COLO829 (cell line): ENCODE measurements around the gene NDUFAF8.

Experiments
- DNase-seq: peaks from one replicate; pipeline ENCODE4 v3.0.0; 2012; ENCODE audit warnings: low spot score

NDUFAF8 gene

GRCh38 chr17:81253358-81254131 is 14.4 kb downstream of the NDUFAF8 start:
- peak; percentile 40 for DNase-seq

GRCh38 chr17:81254955-81255717 is 16.0 kb downstream of the NDUFAF8 start:
- no peak for DNase-seq

- DNase-seq: no peak
Measured at GRCh38 chr17:81256616-81257015, 17.5 kb downstream of the NDUFAF8 start.

DNA sequence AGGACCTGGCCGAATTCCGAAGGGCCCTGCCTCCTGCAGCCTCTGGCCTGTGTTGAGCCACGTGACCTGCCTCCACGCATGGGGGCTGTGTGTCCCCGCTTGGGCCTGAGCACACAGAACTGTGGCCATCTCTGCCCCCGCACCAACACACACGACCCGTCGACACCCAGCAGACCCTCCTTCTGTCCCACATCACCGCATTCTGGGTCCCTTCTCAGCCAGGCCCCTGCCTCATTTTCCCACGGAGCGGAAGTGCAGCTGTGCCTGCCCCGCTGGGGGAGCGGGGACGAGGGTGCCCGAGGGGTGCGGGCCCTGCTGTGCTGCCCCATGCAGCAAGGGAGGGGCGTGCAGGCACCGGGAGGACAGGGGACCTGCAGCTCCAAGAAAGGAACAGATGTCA is 18.4 kb downstream of the NDUFAF8 start:
- DNase-seq: no peak

- no peak for DNase-seq
Measured at GRCh38 chr17:81258292-81258691, 19.2 kb downstream of the NDUFAF8 start.

DNA sequence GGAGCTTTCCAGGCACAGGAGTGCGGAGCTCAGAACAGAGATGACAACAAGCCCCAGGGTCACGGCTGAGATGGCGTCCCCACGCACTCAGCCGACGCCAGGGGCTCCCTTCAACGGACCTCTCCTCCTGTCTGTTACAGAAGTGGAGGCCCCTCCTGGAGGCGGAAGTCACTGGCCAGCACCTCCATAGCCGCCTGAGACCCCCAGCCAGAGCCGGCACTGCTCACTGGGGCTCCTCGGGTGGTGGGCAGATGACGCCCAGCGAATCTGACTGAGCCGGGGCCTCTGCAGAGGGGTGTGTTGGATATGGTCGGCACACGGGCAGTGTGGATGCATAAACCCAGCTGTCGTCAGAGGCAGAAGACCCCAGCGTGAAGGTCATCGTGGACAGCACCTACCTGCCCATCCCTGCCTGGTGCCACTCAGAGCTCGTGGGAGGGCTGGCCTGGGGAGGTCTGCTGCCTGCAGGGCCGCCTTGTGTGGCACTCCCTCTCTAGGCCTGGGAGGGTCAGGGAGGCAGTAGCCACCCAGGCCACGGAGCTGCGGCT is 20.0 kb downstream of the NDUFAF8 start:
- no peak for DNase-seq

DNA sequence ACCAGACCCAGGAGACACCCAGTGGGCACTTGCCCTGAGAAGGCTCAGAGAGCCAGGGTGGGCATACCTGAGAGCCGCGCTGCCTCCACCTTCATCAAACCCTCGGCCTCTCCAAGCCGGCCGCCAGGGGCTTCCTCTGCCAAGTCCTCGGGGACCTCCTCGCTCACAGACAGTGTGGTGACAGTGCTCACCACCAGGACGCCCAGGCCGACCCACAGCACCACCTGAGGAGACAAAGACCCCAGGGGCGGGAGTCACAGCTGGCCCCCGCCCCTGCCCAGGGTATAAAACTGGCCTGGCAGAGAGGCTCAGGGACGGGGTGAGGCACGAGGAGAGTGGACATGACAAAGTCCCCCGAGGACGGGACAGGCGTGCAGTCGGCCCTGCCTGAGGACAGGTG is 21.1 kb downstream of the NDUFAF8 start:
- no peak for DNase-seq

DNA sequence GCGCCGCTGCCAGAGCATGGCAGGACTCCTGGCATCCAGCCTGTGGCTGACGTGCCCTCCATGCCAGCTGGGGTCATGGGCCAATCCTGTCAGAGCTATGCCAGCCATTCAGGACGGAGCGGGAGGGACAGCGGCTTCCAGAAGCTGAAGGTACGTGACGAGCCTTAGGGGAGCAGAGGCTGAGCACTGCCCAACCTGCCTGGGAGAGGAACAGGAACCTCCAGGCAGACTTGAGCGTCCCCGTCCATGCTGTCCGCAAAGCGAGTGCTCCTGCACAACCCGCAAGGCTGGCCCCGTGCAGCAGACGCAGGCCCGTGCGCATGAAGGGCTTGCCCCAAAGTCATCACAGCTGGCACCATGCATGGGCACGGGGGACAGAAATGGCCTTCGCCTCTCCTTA is 21.5 kb downstream of the NDUFAF8 start:
- DNase-seq: no peak

GRCh38 chr17:81261096-81261495 is 22.0 kb downstream of the NDUFAF8 start:
- no peak for DNase-seq

GRCh38 chr17:81261582-81262336 is 22.6 kb downstream of the NDUFAF8 start:
- DNase-seq: no peak

DNA sequence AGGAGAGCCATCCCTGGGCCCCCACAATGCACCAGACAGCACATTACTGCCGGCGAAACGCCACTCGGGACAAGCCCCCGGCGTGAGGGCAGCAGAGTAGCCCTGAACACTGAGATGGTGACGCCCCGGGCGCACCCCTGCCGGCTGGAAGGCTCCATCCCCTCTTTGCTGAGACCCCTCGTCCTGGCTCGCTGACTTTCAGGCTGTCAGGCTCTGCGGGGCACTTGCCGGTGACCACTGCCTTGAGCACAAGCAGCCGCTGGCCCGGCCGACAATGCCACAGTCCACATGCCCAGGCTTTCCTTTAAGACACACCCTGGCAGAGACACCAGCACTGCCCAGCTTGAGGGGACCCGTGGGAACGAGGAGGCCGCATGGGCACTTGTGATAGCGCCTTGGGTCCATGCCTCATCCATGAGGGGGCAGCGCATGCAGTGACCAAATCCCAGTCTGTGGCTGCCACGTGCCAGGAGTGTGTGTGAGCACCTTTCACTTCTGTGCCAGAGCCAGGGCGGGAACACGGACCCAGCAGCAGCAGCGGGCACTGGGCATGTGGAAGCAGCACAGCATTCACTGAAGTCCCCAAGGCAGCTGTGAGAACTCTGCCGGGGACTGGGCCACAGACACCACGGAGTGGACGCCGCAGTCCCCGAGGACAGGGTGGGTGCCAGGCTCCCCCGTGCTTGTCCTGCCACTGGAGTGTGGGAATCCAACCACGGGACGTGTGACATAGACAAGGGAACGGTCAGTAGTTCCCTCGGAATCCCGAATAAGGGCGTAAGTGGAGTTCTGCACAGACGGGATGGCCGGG is 24.5 kb downstream of the NDUFAF8 start:
- DNase-seq: no peak

GRCh38 chr17:81264640-81265039 is 25.5 kb downstream of the NDUFAF8 start:
- DNase-seq: no peak

GRCh38 chr17:81265576-81265975 is 26.5 kb downstream of the NDUFAF8 start:
- no peak for DNase-seq

DNA sequence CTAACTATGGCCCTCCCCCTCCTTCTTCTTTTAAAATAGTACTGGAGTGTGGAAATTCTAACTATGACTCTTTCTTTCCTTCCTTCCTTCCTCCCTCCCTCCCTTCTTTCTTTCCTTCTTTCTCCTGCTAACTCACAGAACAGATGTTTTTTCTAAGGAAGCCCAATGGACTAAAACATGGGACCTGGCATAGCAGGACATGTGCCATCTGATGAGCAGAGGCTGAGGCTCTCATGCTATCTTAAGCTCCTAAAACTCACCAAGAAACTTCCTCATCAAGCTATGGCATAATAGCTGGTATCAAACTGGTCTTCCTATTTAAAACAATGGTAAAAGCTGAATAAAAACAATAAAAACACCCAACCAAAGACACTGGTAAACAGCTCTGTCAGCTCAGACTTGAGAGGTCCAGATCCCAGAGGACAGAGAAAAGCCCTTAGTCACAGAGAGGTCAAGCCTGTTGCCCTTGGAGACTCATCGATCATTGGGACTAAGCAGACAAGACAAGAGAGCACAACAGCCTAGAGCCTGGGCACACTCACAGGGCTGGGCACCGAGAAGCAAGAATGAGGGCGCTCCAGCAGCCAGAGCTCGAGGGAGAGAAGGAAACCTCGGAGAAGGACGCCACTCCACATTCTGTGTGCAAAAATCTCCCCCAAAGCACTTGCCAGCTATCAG is 28.4 kb downstream of the NDUFAF8 start:
- DNase-seq: no peak

DNA sequence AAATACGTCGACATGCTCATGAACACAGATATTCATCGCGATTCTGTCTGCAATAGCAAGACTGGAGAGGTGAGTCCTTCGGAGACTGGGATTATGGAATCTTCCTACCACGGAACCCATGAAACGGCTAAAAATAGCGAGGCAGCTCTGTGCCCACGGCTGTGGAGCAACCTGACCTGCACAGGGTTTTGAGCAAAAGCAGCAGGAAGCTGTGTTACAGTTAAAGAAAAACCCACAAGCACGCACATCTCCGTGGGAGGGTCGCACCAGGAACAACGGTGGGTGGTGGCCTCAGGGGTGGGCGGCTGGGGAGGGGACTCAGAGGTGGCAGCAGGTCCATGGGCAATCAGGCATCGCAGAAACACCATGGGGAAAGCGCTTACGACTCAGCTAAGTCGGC is 31.2 kb downstream of the NDUFAF8 start:
- no peak for DNase-seq

DNA sequence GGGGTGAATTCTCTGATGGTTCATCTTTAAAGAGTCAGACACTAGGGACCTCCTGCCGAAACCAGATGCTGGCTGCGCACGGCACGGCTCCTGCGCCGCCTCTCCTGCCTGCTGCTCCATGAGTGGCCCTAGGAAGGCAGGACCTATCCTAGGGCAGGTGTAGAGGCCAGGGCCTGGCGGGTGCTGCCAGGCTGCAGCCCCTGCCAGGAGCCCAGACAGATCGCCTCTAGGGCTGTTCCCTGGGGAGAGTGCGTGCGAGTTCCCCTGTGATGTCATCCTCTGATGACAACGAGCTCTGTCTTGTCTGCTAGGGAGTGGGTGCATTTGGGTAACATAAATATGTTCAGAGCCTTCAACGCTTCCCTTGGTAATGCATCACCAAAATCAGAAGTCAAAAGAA is 32.1 kb downstream of the NDUFAF8 start:
- no peak for DNase-seq

GRCh38 chr17:81272616-81273015 is 33.5 kb downstream of the NDUFAF8 start:
- no peak for DNase-seq

DNA sequence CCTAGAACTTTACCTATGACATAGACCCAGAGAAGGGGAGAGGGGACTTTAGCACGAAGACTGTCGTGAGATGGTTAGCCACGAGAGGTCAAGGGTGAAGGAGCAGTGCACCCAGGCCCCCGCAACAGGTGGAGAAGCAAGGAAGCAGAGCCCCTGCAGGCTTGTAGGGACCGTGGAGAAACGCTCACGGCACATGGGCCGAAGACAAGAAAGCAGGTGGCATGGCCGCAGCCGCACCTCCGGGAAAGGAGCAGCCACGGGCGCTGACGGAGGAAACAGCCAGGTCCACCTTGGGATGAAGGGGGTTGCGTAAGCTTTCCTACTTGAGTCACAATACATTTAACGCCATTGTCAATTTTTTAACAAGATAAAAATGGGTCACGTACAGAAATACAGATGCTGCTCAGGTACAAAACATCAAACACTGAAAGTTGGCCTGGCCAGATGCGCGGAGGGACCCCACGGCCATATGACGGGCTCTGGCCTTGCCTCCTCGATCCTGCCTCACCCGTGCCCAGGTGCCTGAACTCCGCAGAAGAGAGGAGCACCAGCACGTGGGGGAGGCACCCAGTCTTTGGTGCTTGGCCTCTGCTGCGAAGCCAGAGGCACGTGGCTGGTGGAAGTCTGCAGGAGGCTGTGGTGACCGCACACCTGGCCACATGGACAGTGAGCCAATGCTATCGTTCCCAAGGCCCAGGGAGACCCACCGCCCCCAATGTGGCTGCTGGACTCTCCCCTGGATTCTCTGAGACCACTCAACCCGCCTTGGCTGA is 34.8 kb downstream of the NDUFAF8 start:
- no peak for DNase-seq

DNA sequence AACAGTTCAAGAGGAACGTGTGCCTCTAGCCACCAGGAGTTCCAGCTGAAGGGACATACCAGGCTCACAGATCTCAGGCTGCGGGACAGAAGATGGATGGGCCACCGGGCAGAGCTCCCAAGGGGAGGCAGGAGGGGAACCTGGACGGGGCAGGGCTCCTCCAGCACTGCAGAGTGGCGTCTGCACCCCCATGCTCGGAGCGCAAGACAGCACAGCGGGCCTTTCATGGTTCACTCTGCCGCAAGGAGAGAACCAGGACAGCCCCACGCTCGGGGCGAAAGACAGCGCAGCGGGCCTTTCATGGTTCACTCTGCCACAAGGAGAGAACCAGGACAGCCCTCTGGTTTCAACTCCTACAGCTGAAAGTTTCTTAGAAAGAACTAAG is 35.3 kb downstream of the NDUFAF8 start:
- no peak for DNase-seq

DNA sequence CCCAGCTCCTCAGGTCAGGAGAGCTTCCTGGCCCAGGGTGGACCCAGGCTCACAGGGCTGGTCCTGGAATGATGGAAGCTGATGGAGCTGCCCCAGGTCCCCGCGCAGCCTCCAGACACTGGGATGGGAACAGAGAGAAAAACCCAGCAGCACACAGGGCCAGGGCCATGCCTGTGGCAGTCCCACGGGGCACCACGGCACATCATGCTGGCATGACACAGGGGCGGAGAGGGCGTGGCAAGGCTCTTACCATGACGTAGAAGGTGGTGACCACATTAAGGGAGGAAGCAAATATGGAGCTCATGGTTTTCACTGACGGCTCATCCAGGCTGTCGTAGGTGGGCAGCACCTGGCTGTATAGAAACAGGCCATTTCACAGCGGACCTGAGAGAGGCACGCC is 37.7 kb downstream of the NDUFAF8 start:
- no peak for DNase-seq
